ENCODE results near the gene KCTD11. TPM values are rescaled to one million over a fixed set of nuclear protein-coding genes. Genes with fewer than 3 reads are reported as not detected.
A peak's percentile ranks its signal among the peaks of the same experiment; 100 is the strongest.

The KCTD11 gene
- total and polyA plus RNA-seq, 2 donors, result 3.0 to 9.9 TPM

DNA sequence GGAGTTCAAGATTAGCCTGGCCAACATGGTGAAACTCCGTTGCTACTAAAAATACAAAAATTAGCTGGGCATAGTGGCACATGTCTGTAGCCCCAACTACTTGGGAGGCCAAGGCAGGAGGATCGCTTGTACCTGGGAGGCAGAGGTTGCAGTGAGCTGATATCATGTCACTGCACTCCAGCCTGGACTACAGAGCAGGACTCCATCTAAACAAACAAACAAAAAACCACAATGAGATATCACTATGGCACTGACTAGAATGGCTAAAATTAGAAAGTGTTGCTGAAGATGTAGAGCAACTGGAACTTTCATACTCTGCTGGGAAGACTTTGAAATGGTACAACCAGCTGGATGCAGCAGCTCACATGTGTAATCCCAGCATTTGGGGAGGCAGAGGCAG lies 22.4 kb downstream of the KCTD11 start:
- Histone ChIP-seq H3K9me3 (ENCODE audit: control insufficient read depth in 2 of 2, insufficient read depth in 1 of 2, low read length in 1 of 2) (no peaks in the 10 kb centered on the region), H3K4me3 (ENCODE audit: low read length in 2 of 2) (no peak overlapping the region), H3K27ac (ENCODE audit: low read depth in 1 of 2, low read length in 1 of 2) (no peak overlapping the region), H3K4me1 (ENCODE audit: control insufficient read depth in 2 of 2, insufficient read depth in 2 of 2, low read length in 2 of 2) (no peaks in the 10 kb centered on the region), H3K36me3 (ENCODE audit: control insufficient read depth in 2 of 2, insufficient read depth in 2 of 2, low read length in 1 of 2) (no peaks in the 10 kb centered on the region), H3K27me3 (ENCODE audit: control insufficient read depth in 2 of 2, insufficient read depth in 1 of 2, low read length in 1 of 2) (peaks cover 0 to 26% of the 10 kb centered on the region in 2 donors)
- 98% methylated on average over 2 of the region's 2 CpGs for WGBS
- DNase-seq (ENCODE audit: low read depth in 6 of 9, low spot score in 9 of 9), result no peak

DNA sequence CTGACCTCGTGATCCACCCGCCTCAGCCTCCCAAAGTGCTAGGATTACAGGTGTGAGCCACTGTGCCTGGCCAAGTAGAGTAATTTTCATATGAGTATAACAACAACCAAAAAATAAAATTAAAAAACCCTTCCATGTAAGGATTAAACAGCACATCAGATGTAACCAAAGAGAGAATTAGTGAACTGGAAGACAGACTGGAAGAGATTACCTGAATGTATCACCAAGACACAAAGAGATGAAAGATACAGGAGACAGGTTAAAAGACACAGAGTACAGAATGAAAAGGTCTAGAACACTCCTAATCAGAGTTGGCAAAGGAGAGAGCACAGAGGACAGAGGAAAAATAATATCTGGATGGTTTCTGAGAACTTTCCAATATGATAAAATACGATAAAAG lies 27.2 kb downstream of the KCTD11 start:
- H3K4me1 ChIP-seq (ENCODE audit: control insufficient read depth in 2 of 2, insufficient read depth in 2 of 2, low read length in 2 of 2), result peaks cover 0 to 10% of the 10 kb centered on the region in 2 donors
- DNase-seq (ENCODE audit: low read depth in 6 of 9, low spot score in 9 of 9), result no peak
- WGBS, result 98% methylated on average over 3 of the region's 3 CpGs
- H3K27ac ChIP-seq (ENCODE audit: low read depth in 1 of 2, low read length in 1 of 2), result no peak overlapping the region
- peaks cover 34 to 64% of the 10 kb centered on the region in 2 donors for H3K27me3 ChIP-seq (ENCODE audit: control insufficient read depth in 2 of 2, insufficient read depth in 1 of 2, low read length in 1 of 2)
- no peaks in the 10 kb centered on the region for H3K36me3 ChIP-seq (ENCODE audit: control insufficient read depth in 2 of 2, insufficient read depth in 2 of 2, low read length in 1 of 2)
- peaks cover 0 to 6% of the 10 kb centered on the region in 2 donors for H3K9me3 ChIP-seq (ENCODE audit: control insufficient read depth in 2 of 2, insufficient read depth in 1 of 2, low read length in 1 of 2)
- H3K4me3 ChIP-seq (ENCODE audit: low read length in 2 of 2), result no peak overlapping the region

DNA sequence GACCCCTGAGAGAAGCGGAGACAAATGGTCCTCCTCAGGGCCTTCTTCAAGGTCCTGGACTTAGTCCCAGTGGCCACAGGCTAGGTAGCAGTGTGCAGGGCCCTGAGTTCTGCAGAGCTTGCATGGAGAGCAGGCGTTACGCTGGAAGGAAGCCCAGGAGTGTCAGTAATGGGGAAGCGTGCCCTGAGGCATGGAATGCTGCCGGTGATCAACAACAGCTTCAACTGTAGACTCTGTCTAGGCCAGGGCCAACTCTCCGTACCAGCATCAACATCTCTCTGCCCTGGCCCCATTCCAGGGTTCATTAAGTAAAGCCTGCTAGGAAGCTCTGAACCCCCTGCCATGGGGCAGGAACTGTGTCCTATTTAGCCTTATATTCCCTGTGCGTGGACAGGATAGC lies 28.4 kb downstream of the KCTD11 start:
- H3K27me3 ChIP-seq (ENCODE audit: control insufficient read depth in 2 of 2, insufficient read depth in 1 of 2, low read length in 1 of 2), result peaks cover 34 to 69% of the 10 kb centered on the region in 2 donors
- WGBS, result 77% methylated on average over 7 of the region's 7 CpGs
- H3K4me3 ChIP-seq (ENCODE audit: low read length in 2 of 2), result no peak overlapping the region
- H3K27ac ChIP-seq (ENCODE audit: low read depth in 1 of 2, low read length in 1 of 2), result no peak overlapping the region
- no peak for DNase-seq (ENCODE audit: low read depth in 6 of 9, low spot score in 9 of 9)
- peaks cover 2 to 17% of the 10 kb centered on the region in 2 donors for H3K4me1 ChIP-seq (ENCODE audit: control insufficient read depth in 2 of 2, insufficient read depth in 2 of 2, low read length in 2 of 2)
- H3K9me3 ChIP-seq (ENCODE audit: control insufficient read depth in 2 of 2, insufficient read depth in 1 of 2, low read length in 1 of 2), result peaks cover 0 to 6% of the 10 kb centered on the region in 2 donors
- no peaks in the 10 kb centered on the region for H3K36me3 ChIP-seq (ENCODE audit: control insufficient read depth in 2 of 2, insufficient read depth in 2 of 2, low read length in 1 of 2)

- peak within 1 kb of the TSS in 1 of 2 donors; percentile 4 for H3K4me3 ChIP-seq (ENCODE audit: low read length in 2 of 2)
- peaks cover 2 to 17% of the 10 kb centered on the region in 2 donors for H3K4me1 ChIP-seq (ENCODE audit: control insufficient read depth in 2 of 2, insufficient read depth in 2 of 2, low read length in 2 of 2)
- H3K36me3 ChIP-seq (ENCODE audit: control insufficient read depth in 2 of 2, insufficient read depth in 2 of 2, low read length in 1 of 2), result no peaks in the 10 kb centered on the region
- WGBS, result 9% methylated on average over 52 of the region's 52 CpGs
- H3K27me3 ChIP-seq (ENCODE audit: control insufficient read depth in 2 of 2, insufficient read depth in 1 of 2, low read length in 1 of 2), result peaks cover 34 to 69% of the 10 kb centered on the region in 2 donors
- no peak for DNase-seq (ENCODE audit: low read depth in 6 of 9, low spot score in 9 of 9)
- H3K9me3 ChIP-seq (ENCODE audit: control insufficient read depth in 2 of 2, insufficient read depth in 1 of 2, low read length in 1 of 2), result peaks cover 0 to 6% of the 10 kb centered on the region in 2 donors
- peak within 1 kb of the TSS in 1 of 2 donors; percentile 3 for H3K27ac ChIP-seq (ENCODE audit: low read depth in 1 of 2, low read length in 1 of 2)
These were observed 29.1 kb downstream of the KCTD11 start, which contains the start of gene TNK1 for GRCh38 chr17:7380855-7381683. TSS of gene TNK1 (plus strand) at chr17:7381089. CDS start at chr17:7382927, 1,838 bp downstream.

DNA sequence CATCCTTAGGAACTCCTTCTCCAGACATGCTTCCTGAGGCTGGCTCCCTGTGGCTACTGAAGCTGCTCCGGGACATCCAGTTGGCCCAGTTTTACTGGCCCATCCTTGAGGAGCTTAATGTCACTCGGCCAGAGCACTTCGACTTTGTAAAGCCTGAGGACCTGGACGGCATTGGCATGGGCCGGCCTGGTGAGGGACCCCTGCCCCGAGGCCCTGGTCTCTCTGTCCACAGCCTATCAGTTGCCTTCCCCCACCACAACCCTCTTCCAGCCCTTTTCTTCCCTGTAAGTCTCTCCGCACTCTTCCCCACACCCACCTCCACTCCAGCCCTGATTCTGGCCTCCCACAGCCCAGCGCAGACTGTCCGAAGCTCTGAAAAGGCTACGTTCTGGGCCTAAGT lies 30.9 kb downstream of the KCTD11 start:
- 98% methylated on average over 10 of the region's 10 CpGs for WGBS
- Histone ChIP-seq H3K36me3 (ENCODE audit: control insufficient read depth in 2 of 2, insufficient read depth in 2 of 2, low read length in 1 of 2) (no peaks in the 10 kb centered on the region), H3K27me3 (ENCODE audit: control insufficient read depth in 2 of 2, insufficient read depth in 1 of 2, low read length in 1 of 2) (peaks cover 34 to 69% of the 10 kb centered on the region in 2 donors)

DNA sequence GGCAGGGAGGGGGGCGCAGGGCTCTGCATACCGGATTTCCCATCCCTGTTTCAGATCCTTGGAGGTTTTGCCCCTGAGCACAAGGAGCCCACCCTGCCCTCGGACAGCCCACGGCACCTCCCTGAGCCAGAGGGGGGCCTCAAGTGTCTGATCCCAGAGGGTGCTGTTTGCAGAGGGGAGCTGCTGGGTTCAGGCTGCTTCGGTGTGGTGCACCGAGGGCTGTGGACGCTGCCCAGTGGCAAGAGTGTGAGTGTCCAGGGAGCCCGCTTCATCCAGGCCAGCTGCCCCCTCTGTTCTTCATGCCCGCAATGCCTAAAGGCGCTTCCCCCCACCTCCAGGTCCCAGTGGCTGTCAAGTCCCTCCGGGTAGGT lies 31.4 kb downstream of the KCTD11 start:
- WGBS, result 93% methylated on average over 11 of the region's 11 CpGs
- Histone ChIP-seq H3K36me3 (ENCODE audit: control insufficient read depth in 2 of 2, insufficient read depth in 2 of 2, low read length in 1 of 2) (no peaks in the 10 kb centered on the region), H3K27me3 (ENCODE audit: control insufficient read depth in 2 of 2, insufficient read depth in 1 of 2, low read length in 1 of 2) (peaks cover 34 to 68% of the 10 kb centered on the region in 2 donors), H3K4me1 (ENCODE audit: control insufficient read depth in 2 of 2, insufficient read depth in 2 of 2, low read length in 2 of 2) (peaks cover 2 to 17% of the 10 kb centered on the region in 2 donors), H3K4me3 (ENCODE audit: low read length in 2 of 2) (no peak overlapping the region), H3K27ac (ENCODE audit: low read depth in 1 of 2, low read length in 1 of 2) (no peak overlapping the region), H3K9me3 (ENCODE audit: control insufficient read depth in 2 of 2, insufficient read depth in 1 of 2, low read length in 1 of 2) (peaks cover 0 to 6% of the 10 kb centered on the region in 2 donors)
- no peak for DNase-seq (ENCODE audit: low read depth in 6 of 9, low spot score in 9 of 9)

More for the DNA sequence above, 30.9 kb downstream of the KCTD11 start:
- no peak overlapping the region for H3K27ac ChIP-seq (ENCODE audit: low read depth in 1 of 2, low read length in 1 of 2)
- no peak overlapping the region for H3K4me3 ChIP-seq (ENCODE audit: low read length in 2 of 2)
- H3K9me3 ChIP-seq (ENCODE audit: control insufficient read depth in 2 of 2, insufficient read depth in 1 of 2, low read length in 1 of 2), result peaks cover 0 to 6% of the 10 kb centered on the region in 2 donors
- peaks cover 2 to 17% of the 10 kb centered on the region in 2 donors for H3K4me1 ChIP-seq (ENCODE audit: control insufficient read depth in 2 of 2, insufficient read depth in 2 of 2, low read length in 2 of 2)
- no peak for DNase-seq (ENCODE audit: low read depth in 6 of 9, low spot score in 9 of 9)

DNA sequence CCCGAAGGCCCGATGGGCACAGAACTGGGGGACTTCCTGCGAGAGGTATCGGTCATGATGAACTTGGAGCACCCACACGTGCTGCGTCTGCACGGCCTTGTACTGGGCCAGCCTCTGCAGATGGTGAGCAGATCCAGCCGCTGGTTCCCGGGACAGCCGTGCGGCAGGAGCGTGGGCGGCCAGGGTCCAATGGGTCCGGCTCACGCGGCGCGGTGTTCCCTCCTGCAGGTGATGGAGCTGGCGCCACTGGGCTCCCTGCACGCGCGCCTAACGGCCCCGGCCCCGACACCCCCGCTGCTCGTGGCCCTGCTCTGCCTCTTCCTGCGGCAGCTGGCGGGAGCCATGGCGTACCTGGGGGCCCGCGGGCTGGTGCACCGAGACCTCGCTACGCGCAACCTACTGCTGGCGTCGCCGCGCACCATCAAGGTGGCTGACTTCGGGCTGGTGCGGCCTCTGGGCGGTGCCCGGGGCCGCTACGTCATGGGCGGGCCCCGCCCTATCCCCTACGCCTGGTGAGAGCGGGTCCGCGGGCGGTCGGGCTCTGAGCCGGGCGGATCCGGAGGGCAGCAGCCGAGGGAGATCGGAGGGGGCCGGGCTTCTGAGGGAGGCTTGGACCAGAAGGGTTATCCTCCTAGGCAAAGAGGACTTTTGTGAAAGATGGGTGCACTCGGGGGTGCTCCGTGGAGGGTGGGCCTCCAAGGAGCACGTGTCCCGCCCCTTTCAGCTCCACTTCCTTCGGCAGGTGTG lies 32.0 kb downstream of the KCTD11 start:
- Histone ChIP-seq H3K9me3 (ENCODE audit: control insufficient read depth in 2 of 2, insufficient read depth in 1 of 2, low read length in 1 of 2) (peaks cover 0 to 6% of the 10 kb centered on the region in 2 donors), H3K27ac (ENCODE audit: low read depth in 1 of 2, low read length in 1 of 2) (peak overlapping the region in 1 of 2 donors; percentile 33), H3K36me3 (ENCODE audit: control insufficient read depth in 2 of 2, insufficient read depth in 2 of 2, low read length in 1 of 2) (no peaks in the 10 kb centered on the region), H3K4me1 (ENCODE audit: control insufficient read depth in 2 of 2, insufficient read depth in 2 of 2, low read length in 2 of 2) (peaks cover 2 to 17% of the 10 kb centered on the region in 2 donors), H3K27me3 (ENCODE audit: control insufficient read depth in 2 of 2, insufficient read depth in 1 of 2, low read length in 1 of 2) (peaks cover 34 to 64% of the 10 kb centered on the region in 2 donors), H3K4me3 (ENCODE audit: low read length in 2 of 2) (peak overlapping the region; percentile 54 to 67)
- DNase-seq (ENCODE audit: low read depth in 6 of 9, low spot score in 9 of 9), result peak in 7 of 9 donors; percentile 67 to 89 (median 71)
- 10% methylated on average over 65 of the region's 65 CpGs for WGBS

DNA sequence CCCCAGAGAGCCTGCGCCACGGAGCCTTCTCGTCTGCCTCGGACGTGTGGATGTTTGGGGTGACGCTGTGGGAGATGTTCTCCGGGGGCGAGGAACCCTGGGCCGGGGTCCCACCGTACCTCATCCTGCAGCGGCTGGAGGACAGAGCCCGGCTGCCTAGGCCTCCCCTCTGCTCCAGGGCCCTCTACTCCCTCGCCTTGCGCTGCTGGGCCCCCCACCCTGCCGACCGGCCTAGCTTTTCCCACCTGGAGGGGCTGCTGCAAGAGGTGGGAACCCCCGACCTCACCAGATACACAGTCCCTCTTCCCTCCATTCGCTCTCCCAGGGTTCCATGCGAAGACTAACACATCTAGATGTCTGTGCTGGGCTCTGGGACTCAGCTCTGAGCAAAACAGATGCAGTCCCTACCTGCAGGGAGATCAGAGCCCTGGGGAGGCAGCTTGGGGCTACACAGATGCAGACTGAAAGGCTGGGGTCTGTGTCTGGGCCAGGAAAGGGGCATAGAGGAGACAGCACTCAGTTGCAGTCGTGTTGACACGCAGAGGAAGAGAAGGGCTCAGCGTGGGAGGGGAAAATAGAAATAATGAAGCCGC lies 32.6 kb downstream of the KCTD11 start:
- Histone ChIP-seq H3K4me3 (ENCODE audit: low read length in 2 of 2) (peak overlapping the region; percentile 54 to 67), H3K27ac (ENCODE audit: low read depth in 1 of 2, low read length in 1 of 2) (peak overlapping the region in 1 of 2 donors; percentile 3), H3K9me3 (ENCODE audit: control insufficient read depth in 2 of 2, insufficient read depth in 1 of 2, low read length in 1 of 2) (peaks cover 0 to 6% of the 10 kb centered on the region in 2 donors), H3K36me3 (ENCODE audit: control insufficient read depth in 2 of 2, insufficient read depth in 2 of 2, low read length in 1 of 2) (no peaks in the 10 kb centered on the region), H3K27me3 (ENCODE audit: control insufficient read depth in 2 of 2, insufficient read depth in 1 of 2, low read length in 1 of 2) (peaks cover 34 to 57% of the 10 kb centered on the region in 2 donors), H3K4me1 (ENCODE audit: control insufficient read depth in 2 of 2, insufficient read depth in 2 of 2, low read length in 2 of 2) (peaks cover 2 to 17% of the 10 kb centered on the region in 2 donors)
- WGBS, result 48% methylated on average over 23 of the region's 23 CpGs
- DNase-seq (ENCODE audit: low read depth in 6 of 9, low spot score in 9 of 9), result no peak
